ENCODE data around the gene MARCKS.
A peak's percentile ranks its signal among the peaks of the same experiment; 100 is the strongest.
"Not testable (repeated sequence)": the region's sequence is repeated elsewhere in the genome, so short reads cannot be mapped to it uniquely, and the experiment has no call there.

Gene MARCKS

DNA sequence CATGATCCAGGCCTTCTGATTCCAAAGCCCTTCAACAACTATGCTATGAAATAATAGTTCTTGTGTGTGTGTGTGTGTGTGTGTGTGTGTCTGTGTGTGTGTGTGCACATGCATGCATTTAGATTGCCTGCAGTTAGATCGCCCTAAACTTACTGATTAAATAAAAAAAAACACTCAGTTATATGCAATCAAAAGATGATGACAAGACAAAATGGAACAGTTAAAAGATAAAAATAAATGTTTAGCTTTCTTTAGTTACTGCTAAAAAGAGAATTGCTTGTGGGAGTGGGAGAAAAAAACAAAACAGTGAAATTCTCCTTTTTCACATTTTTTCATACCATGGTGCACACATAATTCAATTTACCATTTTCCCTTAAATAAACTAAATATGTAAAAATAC is 29.4 kb downstream of the MARCKS start:
- DNase-seq: no peak

DNA sequence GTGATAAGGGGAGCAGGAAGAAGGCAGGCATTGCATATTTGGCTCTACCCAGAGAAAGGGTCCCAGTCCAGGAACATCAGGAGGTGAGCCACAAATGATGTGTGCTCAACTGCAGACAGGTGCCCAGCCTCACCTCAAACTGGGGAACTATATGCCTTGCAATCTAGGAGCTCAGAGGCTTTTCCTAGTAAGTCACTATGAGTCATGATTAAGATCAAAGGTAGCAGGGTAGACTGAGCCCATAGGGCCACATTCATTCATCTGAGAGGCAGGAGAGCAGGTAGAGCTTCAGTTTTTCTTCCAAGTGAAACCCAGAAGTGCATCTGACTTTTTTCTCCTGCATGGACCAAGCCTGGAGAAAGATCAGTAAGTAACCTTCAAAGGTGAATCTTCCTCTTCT is 31.3 kb downstream of the MARCKS start:
- DNase-seq: no peak

DNA sequence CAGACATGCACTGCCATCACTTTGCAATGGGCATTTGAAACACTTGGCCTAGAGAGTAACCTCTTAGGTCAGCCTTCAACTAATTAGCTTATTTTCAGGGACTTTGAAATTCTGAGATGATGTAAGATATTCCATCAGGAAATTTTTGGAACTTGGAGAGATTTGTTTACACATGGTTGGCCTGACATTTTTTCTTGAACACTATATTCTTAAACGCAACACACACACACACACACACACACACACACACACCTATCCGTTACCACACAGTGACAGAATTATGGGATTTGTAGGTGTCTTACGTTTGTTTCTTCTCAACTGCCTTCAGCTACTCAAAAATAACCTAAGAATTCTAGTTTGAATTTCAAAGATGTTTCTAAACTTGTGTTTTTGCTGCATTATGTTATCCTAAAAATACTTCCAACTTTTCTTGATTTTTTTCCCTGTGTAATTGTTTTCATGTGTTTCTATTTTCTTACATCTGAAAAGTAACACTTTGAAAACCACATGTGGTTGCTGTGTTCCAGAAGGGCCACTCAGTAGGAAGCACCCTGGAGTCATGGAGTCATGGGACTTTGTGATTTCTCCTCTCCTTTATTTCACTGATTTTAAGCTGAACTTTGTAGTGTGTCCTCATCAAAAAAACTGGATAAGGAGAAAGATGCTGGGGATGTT is 31.9 kb downstream of the MARCKS start:
- DNase-seq: no peak

DNA sequence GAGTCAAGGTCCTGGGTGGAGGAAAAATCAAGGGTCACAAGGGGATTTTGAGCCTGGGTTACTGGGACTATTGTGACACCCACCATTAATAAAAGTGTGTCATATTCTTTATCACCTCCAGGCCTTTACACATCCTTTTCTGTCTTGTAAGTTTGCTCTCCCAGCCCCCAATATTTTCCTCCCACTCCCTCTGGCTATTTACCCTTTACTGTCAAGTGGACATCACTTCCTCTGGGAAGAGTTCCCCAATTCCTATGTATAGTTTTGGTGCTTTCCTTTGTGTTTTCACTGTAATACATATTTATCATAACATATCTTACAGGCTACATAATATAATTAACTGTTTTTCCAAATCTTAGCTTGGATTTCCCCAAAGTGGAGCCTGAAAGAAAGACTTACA is 36.3 kb downstream of the MARCKS start:
- no peak for DNase-seq

DNA sequence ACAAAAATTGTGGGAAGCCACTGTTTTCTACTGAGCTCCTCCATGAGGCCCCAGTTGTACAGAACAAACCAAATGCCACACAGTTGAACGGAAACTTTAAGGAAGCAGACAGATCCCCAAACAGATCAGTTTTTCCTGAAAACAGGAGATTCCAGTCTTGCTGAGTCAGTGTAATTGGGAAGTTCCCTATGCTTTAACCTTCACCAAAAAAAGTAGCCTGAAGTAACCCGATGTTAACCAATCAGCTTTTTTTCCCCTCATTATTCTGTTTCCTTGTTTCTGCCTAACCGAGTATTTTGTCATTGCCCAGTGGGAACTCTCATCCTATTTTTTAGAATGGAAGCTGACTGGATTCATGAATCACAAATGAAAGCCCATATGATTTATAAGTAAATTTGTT is 36.7 kb downstream of the MARCKS start:
- DNase-seq: no peak

DNA sequence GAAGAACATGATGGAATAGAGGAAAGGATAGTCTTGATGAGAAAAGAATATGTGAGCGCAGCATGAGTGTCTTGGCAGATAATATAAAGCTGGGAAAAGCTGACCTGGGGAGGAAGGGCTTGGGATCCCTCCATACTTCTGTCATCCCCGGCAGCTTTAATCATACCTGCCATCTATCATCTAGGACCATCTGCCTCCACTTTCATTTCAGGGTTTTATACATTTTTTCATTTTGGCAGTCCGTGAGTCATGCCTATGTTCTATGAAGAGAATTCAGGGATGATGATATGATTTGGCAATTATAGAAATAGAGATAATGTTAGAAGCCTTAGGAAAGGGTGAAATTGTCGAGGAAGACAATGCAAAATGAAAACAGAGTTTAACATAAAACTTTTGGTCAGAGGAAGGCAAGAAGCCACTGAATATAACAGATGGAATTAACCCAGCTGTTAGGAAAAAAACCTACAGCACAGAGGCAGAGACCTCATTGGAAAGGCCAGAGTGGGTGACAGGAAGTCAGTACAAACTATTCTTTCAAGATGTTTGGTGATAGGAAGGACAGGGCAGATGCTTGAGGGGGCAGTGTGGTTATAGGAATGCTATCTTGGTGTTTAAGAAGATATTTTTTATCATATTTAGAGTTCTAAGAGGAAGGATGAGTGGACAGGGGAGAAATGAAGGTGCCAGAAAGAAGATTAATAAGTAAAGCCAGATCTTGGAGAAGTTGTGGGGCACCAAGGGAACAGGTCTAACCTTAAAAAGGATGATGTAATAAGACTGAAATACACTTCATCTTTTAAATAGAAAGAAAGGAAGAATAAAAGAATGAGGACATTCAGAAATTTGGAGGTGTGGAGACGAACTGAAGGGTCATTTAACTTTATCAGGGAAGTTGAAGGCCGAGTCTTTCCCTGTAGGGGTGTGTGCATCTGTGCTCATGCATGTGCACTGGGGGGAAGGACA is 37.8 kb downstream of the MARCKS start:
- DNase-seq: no peak

DNA sequence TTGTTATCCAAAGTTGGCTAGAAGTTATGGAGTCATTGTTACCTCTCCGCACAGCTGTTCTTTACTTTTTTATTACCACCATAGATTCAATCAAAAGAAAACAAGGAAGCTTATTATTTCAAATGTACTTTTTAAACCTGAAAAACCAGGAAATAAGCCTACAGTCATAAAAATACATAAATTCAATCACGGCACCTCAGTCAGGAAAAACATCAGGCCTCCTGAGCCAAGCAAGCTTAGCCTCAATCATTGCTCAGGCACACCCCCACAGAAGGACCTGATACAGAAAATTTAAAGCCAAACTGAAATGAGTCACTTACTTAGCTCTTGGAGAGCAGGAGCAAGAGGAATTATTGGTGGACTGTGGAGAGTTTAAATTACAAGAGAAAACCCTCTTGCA is 44.3 kb downstream of the MARCKS start:
- no peak for DNase-seq

DNA sequence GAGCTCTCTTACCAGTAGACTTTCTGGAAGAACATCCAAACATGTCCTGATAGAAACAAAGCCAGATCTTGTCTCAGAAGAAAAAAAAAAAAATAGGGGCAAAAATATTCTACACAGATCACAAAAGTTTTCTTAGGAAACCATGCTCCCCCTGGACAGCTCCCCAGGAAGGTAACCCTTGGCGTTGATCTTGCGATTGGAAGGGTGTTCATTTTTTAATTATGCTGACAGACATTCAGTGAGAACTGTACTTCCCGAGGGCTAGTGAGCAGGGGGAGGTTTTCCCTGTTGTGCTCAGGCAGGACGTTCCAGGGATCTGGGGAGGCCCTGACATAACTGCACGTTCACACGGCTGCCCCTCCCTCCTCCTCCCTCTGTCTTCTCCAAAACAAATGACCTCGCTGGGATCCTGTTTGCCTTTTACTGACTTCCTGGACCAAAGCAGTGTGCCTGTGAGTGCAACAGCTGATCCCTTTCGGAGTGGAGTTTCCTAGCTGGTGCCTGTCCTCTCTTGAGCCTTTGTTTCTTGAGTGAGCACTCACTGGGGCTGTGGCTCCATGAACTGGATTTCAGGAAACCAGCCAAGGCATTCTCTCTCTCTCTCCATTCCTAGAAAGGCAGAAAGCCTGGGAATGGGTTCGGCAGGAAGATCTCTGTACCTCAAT is 46.7 kb downstream of the MARCKS start:
- peak; percentile 61 for DNase-seq

DNA sequence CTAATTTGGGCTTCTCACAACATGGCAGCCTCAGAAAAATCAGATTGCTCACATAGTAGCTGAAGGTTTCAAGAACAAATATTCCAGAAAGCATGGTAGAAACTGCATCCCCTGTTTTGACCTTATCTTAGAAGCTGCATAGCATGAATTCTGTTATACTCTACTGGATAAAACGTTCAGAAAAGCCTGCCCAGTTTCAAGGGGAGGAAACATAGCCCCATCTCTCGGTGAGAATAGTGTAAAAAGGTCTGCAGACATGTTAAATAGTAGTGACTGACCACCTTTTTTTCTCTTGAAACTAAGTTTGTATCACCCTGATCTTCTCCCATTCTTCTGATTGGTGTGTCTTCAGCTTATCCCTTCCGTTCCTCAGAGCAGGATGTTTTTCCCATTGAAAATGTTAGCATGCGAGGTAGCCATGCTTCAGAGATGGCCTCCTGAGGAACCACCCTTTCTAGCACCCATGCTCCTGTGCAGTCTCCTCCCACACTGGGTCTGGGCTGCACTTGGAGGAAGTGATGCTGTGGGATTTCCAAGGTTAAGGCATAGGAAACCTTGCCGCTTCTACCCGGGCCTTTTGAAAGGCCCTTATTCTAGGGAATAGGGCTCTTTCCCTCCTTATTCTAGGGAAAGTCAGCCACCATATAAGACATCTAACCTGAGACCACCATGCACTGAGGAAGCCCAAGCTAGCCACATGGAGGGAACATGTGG is 50.1 kb downstream of the MARCKS start:
- no peak for DNase-seq

DNA sequence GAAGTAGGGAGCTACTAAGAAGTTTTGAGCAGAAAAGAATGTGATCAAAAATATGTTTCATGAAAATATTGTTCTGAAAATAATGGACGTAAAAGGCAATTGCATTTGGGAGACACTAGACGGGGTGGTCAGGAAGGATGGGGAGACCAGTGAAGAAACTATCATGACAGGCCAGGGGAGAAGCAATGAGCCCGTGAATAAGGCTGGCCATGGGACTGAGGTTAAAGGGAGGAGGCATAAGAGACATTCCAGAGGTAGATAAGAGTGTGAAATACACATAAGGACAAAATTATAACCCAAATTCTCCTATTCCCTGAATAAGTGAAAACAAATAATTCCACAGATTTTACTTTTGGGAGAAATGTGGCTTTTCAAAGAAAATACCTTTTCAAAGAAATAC is 51.7 kb downstream of the MARCKS start:
- no peak for DNase-seq

DNA sequence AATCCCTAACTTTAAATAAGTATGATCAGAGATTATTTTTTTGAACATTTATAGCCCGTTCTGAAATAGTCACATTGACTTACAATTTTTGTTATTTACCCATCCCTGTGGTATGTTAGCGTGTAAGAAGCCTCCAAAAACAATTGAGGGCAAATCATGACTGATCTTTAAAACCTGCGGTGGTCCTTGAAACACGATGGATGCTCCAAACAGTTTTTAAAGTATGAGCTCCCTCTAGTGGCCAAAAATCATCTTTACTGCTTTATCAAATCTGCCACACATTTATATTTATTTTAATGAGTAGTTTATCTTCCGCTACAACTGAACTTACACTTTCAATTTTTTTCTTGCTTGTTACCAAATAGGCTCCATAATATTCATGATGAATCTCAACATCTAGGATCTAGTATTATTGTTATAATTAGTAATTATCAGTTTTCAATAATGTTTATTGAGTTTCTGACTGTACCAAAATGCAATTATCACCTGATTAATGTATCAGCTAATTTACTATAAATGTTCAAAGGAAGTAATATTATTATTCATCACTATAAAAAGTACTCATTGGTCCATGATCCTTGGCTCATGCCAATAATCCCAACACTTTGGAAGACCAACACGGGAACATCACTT is 52.2 kb downstream of the MARCKS start:
- peak; percentile 65 for DNase-seq

DNA sequence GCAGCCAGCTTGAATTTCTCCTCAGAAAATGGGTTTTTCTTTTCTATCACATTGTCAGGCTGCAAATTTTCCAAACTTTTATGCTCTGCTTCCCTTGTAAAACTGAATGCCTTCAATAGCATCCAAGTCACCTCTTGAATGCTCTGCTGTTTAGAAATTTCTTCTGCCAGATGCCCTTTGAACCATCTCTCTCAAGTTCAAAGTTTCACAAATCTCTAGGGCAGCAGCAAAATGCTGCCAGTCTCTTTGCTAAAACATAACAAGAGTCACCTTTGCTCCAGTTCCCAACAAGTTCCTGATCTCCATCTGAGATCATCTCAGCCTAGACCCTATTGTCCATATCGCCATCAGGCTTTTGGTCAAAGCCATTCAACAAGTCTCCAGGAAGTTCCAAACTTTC is 53.1 kb downstream of the MARCKS start:
- not testable (repeated sequence) for DNase-seq

Data from NCI-H69 (cell line).